PFSK-1 (cell line): ENCODE results near the gene PPEF1.

Experiments
- POLR2AphosphoS5 ChIP-seq: IDR thresholded peaks from 2 replicates; pipeline ENCODE4 v1.6.1; 2012; ENCODE audit warnings: low read depth, mild to moderate bottlenecking, control low read depth, low read length, moderate library complexity
- SIN3A ChIP-seq: IDR thresholded peaks from 2 replicates; pipeline ENCODE4 v1.6.1; 2012; ENCODE audit warnings: mild to moderate bottlenecking, low read length, moderate library complexity, borderline replicate concordance; ENCODE audit not compliant: insufficient read depth
- TAF1 ChIP-seq: IDR thresholded peaks from 2 replicates; pipeline ENCODE4 v1.6.1; 2012; ENCODE audit warnings: low read length, control low read depth, borderline replicate concordance; ENCODE audit not compliant: insufficient read depth

DNA sequence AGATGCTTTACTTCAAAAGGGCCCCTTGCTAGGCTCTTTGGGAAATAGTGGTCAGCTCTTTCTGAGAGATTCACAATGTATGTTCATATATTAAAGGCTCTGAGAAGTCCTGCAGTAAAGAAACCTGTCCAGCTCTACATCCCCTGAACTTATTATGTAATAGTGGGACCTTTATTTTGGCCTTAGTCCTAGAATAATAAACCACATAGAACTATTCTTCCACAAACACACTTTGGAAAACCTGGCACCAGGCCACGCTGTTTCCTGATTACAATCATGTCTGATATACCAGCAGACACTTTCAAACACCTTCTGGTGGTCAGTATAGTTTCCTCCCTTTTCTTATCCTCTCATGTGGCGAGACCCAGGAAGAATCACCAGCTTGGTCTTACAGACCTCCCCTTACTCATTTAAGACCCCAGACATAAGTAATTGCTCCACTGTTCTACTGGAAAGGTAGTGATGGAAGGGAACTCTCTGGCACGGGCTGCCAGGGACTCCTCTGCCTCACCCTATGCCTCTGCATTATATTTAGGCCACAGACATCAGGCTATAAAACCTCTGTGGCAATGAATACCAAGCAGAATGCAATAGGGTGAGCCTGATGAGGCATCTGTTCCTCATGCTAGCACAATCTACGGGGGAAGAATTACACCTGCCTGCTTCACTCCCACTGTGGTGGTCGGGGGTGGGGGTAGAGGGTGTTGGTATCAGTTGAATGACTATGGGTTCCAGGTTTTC lies 5.7 kb upstream of the PPEF1 start:
- no peak for TF ChIP-seq POLR2AphosphoS5
- no peak for TF ChIP-seq SIN3A
- no peak for TF ChIP-seq TAF1
